ENCODE results near the gene METTL3. TPM values are rescaled to one million over a fixed set of nuclear protein-coding genes. Genes with fewer than 3 reads are reported as not detected.

Gene METTL3
- total and polyA plus RNA-seq, 2 of the 13 experiments (the other 11 are each of a cell fraction or from before 2014, with no cell fraction given) = 123 to 130 TPM

DNA sequence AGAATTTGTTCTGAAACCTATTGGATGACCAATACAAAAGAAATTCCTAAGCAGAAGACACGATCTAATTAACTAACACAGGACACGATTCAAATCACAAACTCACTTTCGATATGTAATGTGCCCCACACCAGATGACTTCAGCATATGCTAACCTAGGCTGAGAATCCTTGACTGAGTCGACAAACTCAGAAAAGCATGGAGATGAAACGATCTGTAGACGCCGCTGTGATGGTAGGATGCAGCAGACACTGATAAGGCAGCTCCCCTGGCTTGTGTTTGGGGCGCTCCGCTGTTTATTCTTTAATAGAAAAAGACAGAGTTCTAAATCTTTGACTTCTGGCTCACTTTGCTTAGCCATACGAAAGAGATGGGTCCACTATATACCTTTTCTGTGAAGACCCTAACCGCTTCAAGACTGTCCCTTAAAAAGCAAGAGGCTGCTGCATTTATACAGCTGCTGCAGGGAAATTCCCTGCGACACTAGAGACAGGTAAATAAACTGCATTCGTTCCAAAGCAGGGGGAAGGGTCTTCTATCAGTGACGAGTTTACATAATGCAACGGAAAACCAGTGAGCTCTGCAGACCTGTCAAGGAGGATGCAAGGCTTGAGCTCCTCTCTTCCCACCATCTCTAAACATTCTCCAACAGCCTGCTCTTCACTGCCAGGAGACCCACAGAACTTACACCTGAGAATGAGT is 56.1 kb downstream of the METTL3 start (continued):
- no peak for TF ChIP-seq ZBTB40 (IDR thresholded peaks at IDR 0.05)
- no peak for TF ChIP-seq ZBTB40 (CRISPR knock-in tag; IDR thresholded peaks at IDR 0.05)
- peak; percentile 36; the same call in 1 of the 2 replicates for TF ChIP-seq ZNF335 (CRISPR knock-in tag; IDR thresholded peaks at IDR 0.05)
- TF ChIP-seq, protein P1, sequence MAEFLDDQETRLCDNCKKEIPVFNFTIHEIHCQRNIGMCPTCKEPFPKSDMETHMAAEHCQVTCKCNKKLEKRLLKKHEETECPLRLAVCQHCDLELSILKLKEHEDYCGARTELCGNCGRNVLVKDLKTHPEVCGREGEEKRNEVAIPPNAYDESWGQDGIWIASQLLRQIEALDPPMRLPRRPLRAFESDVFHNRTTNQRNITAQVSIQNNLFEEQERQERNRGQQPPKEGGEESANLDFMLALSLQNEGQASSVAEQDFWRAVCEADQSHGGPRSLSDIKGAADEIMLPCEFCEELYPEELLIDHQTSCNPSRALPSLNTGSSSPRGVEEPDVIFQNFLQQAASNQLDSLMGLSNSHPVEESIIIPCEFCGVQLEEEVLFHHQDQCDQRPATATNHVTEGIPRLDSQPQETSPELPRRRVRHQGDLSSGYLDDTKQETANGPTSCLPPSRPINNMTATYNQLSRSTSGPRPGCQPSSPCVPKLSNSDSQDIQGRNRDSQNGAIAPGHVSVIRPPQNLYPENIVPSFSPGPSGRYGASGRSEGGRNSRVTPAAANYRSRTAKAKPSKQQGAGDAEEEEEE (CRISPR knock-in tag; IDR thresholded peaks at IDR 0.05; ENCODE audit: borderline replicate concordance) = 0 out of 2 replicates have a peak, but pooled peaks have one; percentile 16
- TF ChIP-seq ZNF224 (CRISPR knock-in tag; IDR thresholded peaks at IDR 0.05) = peak; percentile 2; the same call in 1 of the 2 replicates
- TF ChIP-seq ISL2 (CRISPR knock-in tag; IDR thresholded peaks at IDR 0.05) = 0 out of 2 replicates have a peak, but pooled peaks have one; percentile 25
- TF ChIP-seq ZSCAN9 (CRISPR knock-in tag; IDR thresholded peaks at IDR 0.05; ENCODE audit: borderline replicate concordance) = 0 out of 2 replicates have a peak, but pooled peaks have one; percentile 17
